Measurements from ENCODE around the gene ARHGEF37. TPM values are rescaled to one million over a fixed set of nuclear protein-coding genes. Genes with fewer than 3 reads are reported as not detected.

The ARHGEF37 gene
- total RNA-seq, 1 experiment from 2014 or later, result 0.64 TPM

GRCh38 chr5:149572170-149572569 lies 9.1 kb upstream of the ARHGEF37 start:
- Histone ChIP-seq H3K4me3 (ENCODE audit: low read depth, low read length, poor library complexity, severe bottlenecking) (no peak overlapping the region), H3K27me3 (replicated peaks; ENCODE audit: insufficient read depth, low read depth, low read length, poor library complexity) (no peaks in the 10 kb centered on the region), H3K9me3 (ENCODE audit: low read depth, low read length, poor library complexity, severe bottlenecking) (no peaks in the 10 kb centered on the region), H3K27ac (ENCODE audit: low read depth, low read length, poor library complexity, severe bottlenecking) (no peak overlapping the region), H3K4me1 (ENCODE audit: insufficient read depth, low read length, poor library complexity, severe bottlenecking) (no peaks in the 10 kb centered on the region), H3K36me3 (ENCODE audit: insufficient read depth, low read length, poor library complexity, severe bottlenecking) (no peaks in the 10 kb centered on the region)
- ChIA-PET POLR2A (ENCODE audit: low non-redundant PET) (no interaction called here), CTCF (no interaction called here)
- intact Hi-C loops (cut with micrococcal nuclease; ENCODE audit: unreplicated experiment), result no loop called here
- no TSS peak for BruUV-seq (replicated peaks)
- TF ChIP-seq CTCF (conservative IDR thresholded peaks at IDR 0.05; ENCODE audit: low read depth, low read length) (no peak), EZH2 (IDR thresholded peaks at IDR 0.05; ENCODE audit: borderline replicate concordance, low read depth, low read length, poor library complexity, severe bottlenecking) (no peak)
- DNase-seq (ENCODE audit: low spot score), result no peak

DNA sequence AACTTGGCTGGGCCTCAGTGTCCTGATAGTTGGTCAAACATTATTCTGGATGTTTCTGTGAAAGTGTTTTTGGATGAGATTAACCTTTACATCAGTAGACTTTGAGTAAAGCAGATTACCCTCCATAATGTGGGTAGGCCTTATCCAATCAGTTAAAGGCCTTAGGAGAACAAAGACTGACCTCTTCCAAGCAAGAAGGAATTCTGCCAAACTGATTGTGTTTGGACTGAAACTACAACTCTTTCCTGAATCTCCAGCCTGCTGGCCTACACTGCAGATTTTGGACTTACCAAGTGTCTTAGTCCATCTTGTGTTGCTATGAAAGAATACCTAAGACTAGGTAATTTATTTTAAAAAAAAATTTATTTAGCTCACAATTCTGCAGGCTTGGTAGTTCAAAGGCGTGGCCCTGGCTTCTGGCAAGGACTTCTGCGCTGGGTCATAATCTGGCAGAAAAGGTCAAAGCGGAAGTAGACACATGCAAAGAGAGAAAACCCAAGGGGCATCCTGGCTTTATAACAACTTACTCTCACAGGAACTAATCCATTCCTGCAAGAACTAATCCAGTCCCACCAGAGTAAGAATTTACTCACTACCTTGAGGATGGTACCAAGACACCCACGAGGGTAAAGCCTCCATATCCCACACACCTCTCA lies 8.6 kb upstream of the ARHGEF37 start:
- intact Hi-C loops (cut with micrococcal nuclease; ENCODE audit: unreplicated experiment), result no loop called here
- no TSS peak for BruUV-seq (replicated peaks)
- Histone ChIP-seq H3K9me3 (ENCODE audit: low read depth, low read length, poor library complexity, severe bottlenecking) (no peaks in the 10 kb centered on the region), H3K27ac (ENCODE audit: low read depth, low read length, poor library complexity, severe bottlenecking) (no peak overlapping the region), H3K27me3 (replicated peaks; ENCODE audit: insufficient read depth, low read depth, low read length, poor library complexity) (no peaks in the 10 kb centered on the region), H3K36me3 (ENCODE audit: insufficient read depth, low read length, poor library complexity, severe bottlenecking) (no peaks in the 10 kb centered on the region), H3K4me1 (ENCODE audit: insufficient read depth, low read length, poor library complexity, severe bottlenecking) (no peaks in the 10 kb centered on the region), H3K4me3 (ENCODE audit: low read depth, low read length, poor library complexity, severe bottlenecking) (no peak overlapping the region)
- ChIA-PET CTCF (no interaction called here), POLR2A (ENCODE audit: low non-redundant PET) (no interaction called here)
- TF ChIP-seq EZH2 (IDR thresholded peaks at IDR 0.05; ENCODE audit: borderline replicate concordance, low read depth, low read length, poor library complexity, severe bottlenecking) (no peak), CTCF (conservative IDR thresholded peaks at IDR 0.05; ENCODE audit: low read depth, low read length) (no peak)
- no peak for DNase-seq (ENCODE audit: low spot score)

- TF ChIP-seq CTCF (conservative IDR thresholded peaks at IDR 0.05; ENCODE audit: low read depth, low read length), result no peak
- no peak for TF ChIP-seq EZH2 (IDR thresholded peaks at IDR 0.05; ENCODE audit: borderline replicate concordance, low read depth, low read length, poor library complexity, severe bottlenecking)
- Histone ChIP-seq H3K27ac (ENCODE audit: low read depth, low read length, poor library complexity, severe bottlenecking) (no peak overlapping the region), H3K9me3 (ENCODE audit: low read depth, low read length, poor library complexity, severe bottlenecking) (no peaks in the 10 kb centered on the region), H3K4me3 (ENCODE audit: low read depth, low read length, poor library complexity, severe bottlenecking) (no peak overlapping the region), H3K27me3 (replicated peaks; ENCODE audit: insufficient read depth, low read depth, low read length, poor library complexity) (no peaks in the 10 kb centered on the region), H3K36me3 (ENCODE audit: insufficient read depth, low read length, poor library complexity, severe bottlenecking) (no peaks in the 10 kb centered on the region), H3K4me1 (ENCODE audit: insufficient read depth, low read length, poor library complexity, severe bottlenecking) (no peaks in the 10 kb centered on the region)
- no TSS peak for BruUV-seq (replicated peaks)
- no peak for DNase-seq (ENCODE audit: low spot score)
- intact Hi-C loops (cut with micrococcal nuclease; ENCODE audit: unreplicated experiment), result no loop called here
- ChIA-PET CTCF (no interaction called here), POLR2A (ENCODE audit: low non-redundant PET) (no interaction called here)
Observed at GRCh38 chr5:149575131-149575530, 6.2 kb upstream of the ARHGEF37 start.

All from A673 (cell line).